HepG2 (cell line): Measurements from ENCODE around the gene SOSTDC1.
"Not testable (repeated sequence)": the region's sequence is repeated elsewhere in the genome, so short reads cannot be mapped to it uniquely, and the experiment has no call there.

Experiments used
- ATF6 ChIP-seq: sonication (generic); formaldehyde crosslinking; conservative IDR thresholded peaks from 2 replicates; pipeline ENCODE4 v1.4.0; 2020; ENCODE audit warnings: missing genetic modification reagents
- CEBPZ ChIP-seq: IDR thresholded peaks from 2 replicates; pipeline ENCODE4 v1.6.1; 2012; ENCODE audit warnings: low read length, improper control_type of control experiment
- CTCF ChIP-seq: sonication (generic); formaldehyde crosslinking; IDR thresholded peaks from 2 replicates; pipeline ENCODE4 v1.5.0; 2020; ENCODE audit warnings: mild to moderate bottlenecking, missing genetic modification reagents, moderate library complexity
- EZH2 ChIP-seq: conservative IDR thresholded peaks from 2 replicates; pipeline ENCODE4 v1.6.1; 2012; ENCODE audit warnings: mild to moderate bottlenecking, low read depth, low read length, moderate library complexity
- JUN ChIP-seq: sonication (generic); formaldehyde crosslinking; IDR thresholded peaks from 2 replicates; pipeline ENCODE4 v1.4.0; 2020; ENCODE audit warnings: mild to moderate bottlenecking, missing genetic modification reagents
- KLF11 ChIP-seq: IDR thresholded peaks from 2 replicates; pipeline ENCODE4 v1.6.1; 2016; ENCODE audit warnings: missing compliant biosample characterization
- NR3C1 ChIP-seq: sonication (generic); formaldehyde crosslinking; IDR thresholded peaks from 2 replicates; pipeline ENCODE4 v1.4.0; 2020; ENCODE audit warnings: missing genetic modification reagents
- SIN3A ChIP-seq: IDR thresholded peaks from 2 replicates; pipeline ENCODE4 v1.6.1; 2011; ENCODE audit warnings: low read depth, mild to moderate bottlenecking, control low read depth, low read length, borderline replicate concordance
- TGIF2 ChIP-seq: IDR thresholded peaks from 2 replicates; pipeline ENCODE4 v1.6.1; 2016; ENCODE audit warnings: control low read depth, missing compliant biosample characterization
- WIZ ChIP-seq: sonication (generic); formaldehyde crosslinking; IDR thresholded peaks from 2 replicates; pipeline ENCODE4 v1.5.1; 2020; ENCODE audit warnings: mild to moderate bottlenecking, missing genetic modification reagents
- YY1 ChIP-seq: IDR thresholded peaks from 2 replicates; pipeline ENCODE4 v1.6.1; 2011; ENCODE audit warnings: low read length, low read depth, moderate library complexity, mild to moderate bottlenecking; ENCODE audit not compliant: insufficient read depth, insufficient replicate concordance

- not testable (repeated sequence) for TF ChIP-seq JUN (CRISPR knock-in tag); WIZ (CRISPR knock-in tag); ATF6; CTCF (CRISPR knock-in tag); CEBPZ; SIN3A; YY1; NR3C1 (CRISPR knock-in tag); TGIF2; KLF11; EZH2
Measured at GRCh38 chr7:16506422-16506821, 40.9 kb upstream of the SOSTDC1 start.
